Esophagus squamous epithelium (tissue), 4 donors: ENCODE measurements around the gene BAIAP2.

Experiments used
- POLR2A ChIP-seq, 4 donors: fragments of 450-650 bp; IDR thresholded peaks; one replicate each; pipeline ENCODE4 v1.6.1; 2017; ENCODE audit warnings: antibody characterized with exemption in 4 of 4, mild to moderate bottlenecking in 4 of 4, moderate library complexity in 3 of 4
- TF ChIP-seq, protein P1 (sequence below), 6 experiments: fragments of 450-650 bp in 4 of 6; fragments of 200-600 bp in 2 of 6; sonication (generic) in 2 of 6; IDR thresholded peaks; one replicate each; pipeline ENCODE4 v1.5.1; 2016 to 2019; ENCODE audit warnings: antibody characterized with exemption in 6 of 6, mild to moderate bottlenecking in 4 of 6, moderate library complexity in 4 of 6

DNA sequence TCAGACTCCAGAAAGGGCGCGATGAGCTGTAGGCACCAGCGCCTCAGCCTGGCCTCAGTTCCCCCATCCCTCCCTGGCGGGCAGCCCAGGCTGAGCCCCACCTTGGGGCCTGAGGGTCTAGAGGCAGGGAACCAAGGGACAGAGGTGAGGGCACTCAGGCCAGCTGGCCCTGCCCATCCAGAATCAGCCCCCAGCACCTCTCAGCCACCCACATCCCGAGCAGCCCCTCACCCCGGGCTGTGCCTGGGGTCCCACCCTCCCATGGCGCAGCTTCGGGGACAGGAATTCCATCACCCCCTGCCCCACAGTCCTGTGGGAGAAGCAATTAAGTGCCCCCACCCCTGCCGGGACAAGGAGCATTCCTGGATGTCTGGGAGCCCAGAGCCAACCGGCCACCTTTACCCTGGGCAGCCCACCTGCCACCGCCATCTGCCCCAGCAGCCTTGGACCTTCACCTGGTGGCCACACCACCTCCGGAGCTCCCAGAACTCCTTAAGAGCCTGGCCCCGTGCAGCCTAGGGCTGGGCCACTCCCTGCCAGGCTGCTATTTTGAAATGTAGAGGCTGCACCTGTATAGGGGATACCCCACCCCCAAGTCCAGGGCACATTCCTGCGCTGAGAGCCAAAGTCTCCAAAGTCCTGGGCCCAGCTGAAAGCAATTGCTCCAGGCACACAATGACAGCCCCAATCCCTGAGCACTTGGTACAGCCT, 96.7 kb downstream of the BAIAP2 start:
- TF ChIP-seq POLR2A (IDR thresholded peaks at IDR 0.05) = no peak
- TF ChIP-seq, protein P1, sequence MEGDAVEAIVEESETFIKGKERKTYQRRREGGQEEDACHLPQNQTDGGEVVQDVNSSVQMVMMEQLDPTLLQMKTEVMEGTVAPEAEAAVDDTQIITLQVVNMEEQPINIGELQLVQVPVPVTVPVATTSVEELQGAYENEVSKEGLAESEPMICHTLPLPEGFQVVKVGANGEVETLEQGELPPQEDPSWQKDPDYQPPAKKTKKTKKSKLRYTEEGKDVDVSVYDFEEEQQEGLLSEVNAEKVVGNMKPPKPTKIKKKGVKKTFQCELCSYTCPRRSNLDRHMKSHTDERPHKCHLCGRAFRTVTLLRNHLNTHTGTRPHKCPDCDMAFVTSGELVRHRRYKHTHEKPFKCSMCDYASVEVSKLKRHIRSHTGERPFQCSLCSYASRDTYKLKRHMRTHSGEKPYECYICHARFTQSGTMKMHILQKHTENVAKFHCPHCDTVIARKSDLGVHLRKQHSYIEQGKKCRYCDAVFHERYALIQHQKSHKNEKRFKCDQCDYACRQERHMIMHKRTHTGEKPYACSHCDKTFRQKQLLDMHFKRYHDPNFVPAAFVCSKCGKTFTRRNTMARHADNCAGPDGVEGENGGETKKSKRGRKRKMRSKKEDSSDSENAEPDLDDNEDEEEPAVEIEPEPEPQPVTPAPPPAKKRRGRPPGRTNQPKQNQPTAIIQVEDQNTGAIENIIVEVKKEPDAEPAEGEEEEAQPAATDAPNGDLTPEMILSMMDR (IDR thresholded peaks at IDR 0.05) = no peak
